Astrocyte (in vitro differentiated cells and primary cell): ENCODE data around the gene METTL21A.

Source experiments
- CTCF ChIP-seq: IDR thresholded peaks from 2 replicates; pipeline ENCODE4 v1.5.1; 2011; ENCODE audit warnings: low read depth, mild to moderate bottlenecking, inconsistent platforms, low read length, moderate library complexity; ENCODE audit not compliant: insufficient read depth
- EZH2 ChIP-seq: IDR thresholded peaks from 2 replicates; pipeline ENCODE4 v1.6.1; 2012; ENCODE audit warnings: mild to moderate bottlenecking, low read length, inconsistent platforms; ENCODE audit not compliant: insufficient read depth

- TF ChIP-seq EZH2, result no peak
- no peak for TF ChIP-seq CTCF
These were observed 18.4 kb downstream of the METTL21A start for GRCh38 chr2:207606829-207607228.
